Nephron (organoid): ENCODE measurements around the gene OSBPL3.

ENCODE experiments used
- H3K27ac Mint-ChIP-seq, 3 experiments: 2 replicates each; pipeline ENCODE4 v1.8.0; 2020; ENCODE audit warnings: mixed read lengths in 3 of 3, mild to moderate bottlenecking in 2 of 3, moderate library complexity in 1 of 3
- H3K27me3 Mint-ChIP-seq: 2 replicates; pipeline ENCODE4 v1.8.0; 2021; ENCODE audit warnings: low read depth, mild to moderate bottlenecking, moderate library complexity, mixed read lengths
- H3K36me3 Mint-ChIP-seq: 2 replicates; pipeline ENCODE4 v1.8.0; 2020; ENCODE audit warnings: low read depth, mixed read lengths
- H3K4me1 Mint-ChIP-seq: 2 replicates; pipeline ENCODE4 v1.8.0; 2020; ENCODE audit warnings: mixed read lengths
- H3K4me3 Mint-ChIP-seq, 3 experiments: 2 replicates each; pipeline ENCODE4 v1.8.0; 2020; ENCODE audit warnings: mild to moderate bottlenecking in 3 of 3, mixed read lengths in 3 of 3, moderate library complexity in 2 of 3
- H3K9me3 Mint-ChIP-seq: 2 replicates; pipeline ENCODE4 v1.8.0; 2020; ENCODE audit warnings: mixed read lengths
- TF ChIP-seq, protein P1 (sequence below), 3 experiments: fragments of 200-600 bp; sonication (generic); IDR thresholded peaks; one replicate each; pipeline ENCODE4 v1.5.0; 2021; ENCODE audit warnings: antibody characterized with exemption in 3 of 3; ENCODE audit not compliant: unreplicated experiment in 3 of 3

The OSBPL3 gene

GRCh38 chr7:24965831-24966708 lies 13.9 kb downstream of the OSBPL3 start:
- Mint-ChIP-seq H3K27me3 (peaks cover 5% of the 10 kb centered on the region), H3K9me3 (no peaks in the 10 kb centered on the region), H3K27ac (peak overlapping the region; percentile 18 to 82 (median 25)), H3K36me3 (no peaks in the 10 kb centered on the region), H3K4me1 (no peaks in the 10 kb centered on the region), H3K4me3 (no peak overlapping the region)
- TF ChIP-seq, protein P1, sequence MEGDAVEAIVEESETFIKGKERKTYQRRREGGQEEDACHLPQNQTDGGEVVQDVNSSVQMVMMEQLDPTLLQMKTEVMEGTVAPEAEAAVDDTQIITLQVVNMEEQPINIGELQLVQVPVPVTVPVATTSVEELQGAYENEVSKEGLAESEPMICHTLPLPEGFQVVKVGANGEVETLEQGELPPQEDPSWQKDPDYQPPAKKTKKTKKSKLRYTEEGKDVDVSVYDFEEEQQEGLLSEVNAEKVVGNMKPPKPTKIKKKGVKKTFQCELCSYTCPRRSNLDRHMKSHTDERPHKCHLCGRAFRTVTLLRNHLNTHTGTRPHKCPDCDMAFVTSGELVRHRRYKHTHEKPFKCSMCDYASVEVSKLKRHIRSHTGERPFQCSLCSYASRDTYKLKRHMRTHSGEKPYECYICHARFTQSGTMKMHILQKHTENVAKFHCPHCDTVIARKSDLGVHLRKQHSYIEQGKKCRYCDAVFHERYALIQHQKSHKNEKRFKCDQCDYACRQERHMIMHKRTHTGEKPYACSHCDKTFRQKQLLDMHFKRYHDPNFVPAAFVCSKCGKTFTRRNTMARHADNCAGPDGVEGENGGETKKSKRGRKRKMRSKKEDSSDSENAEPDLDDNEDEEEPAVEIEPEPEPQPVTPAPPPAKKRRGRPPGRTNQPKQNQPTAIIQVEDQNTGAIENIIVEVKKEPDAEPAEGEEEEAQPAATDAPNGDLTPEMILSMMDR (IDR thresholded peaks at IDR 0.05; ENCODE audit: unreplicated experiment in 3 of 3), result no peak

GRCh38 chr7:24964191-24964590 lies 15.8 kb downstream of the OSBPL3 start:
- H3K36me3 Mint-ChIP-seq, result no peaks in the 10 kb centered on the region
- H3K27ac Mint-ChIP-seq, result peak overlapping the region in 1 of 3 experiments; percentile 9
- peaks cover 5% of the 10 kb centered on the region for H3K27me3 Mint-ChIP-seq
- TF ChIP-seq, protein P1 (IDR thresholded peaks at IDR 0.05; ENCODE audit: unreplicated experiment in 3 of 3), result no peak
- no peak overlapping the region for H3K4me3 Mint-ChIP-seq
- H3K9me3 Mint-ChIP-seq, result no peaks in the 10 kb centered on the region
- no peaks in the 10 kb centered on the region for H3K4me1 Mint-ChIP-seq

DNA sequence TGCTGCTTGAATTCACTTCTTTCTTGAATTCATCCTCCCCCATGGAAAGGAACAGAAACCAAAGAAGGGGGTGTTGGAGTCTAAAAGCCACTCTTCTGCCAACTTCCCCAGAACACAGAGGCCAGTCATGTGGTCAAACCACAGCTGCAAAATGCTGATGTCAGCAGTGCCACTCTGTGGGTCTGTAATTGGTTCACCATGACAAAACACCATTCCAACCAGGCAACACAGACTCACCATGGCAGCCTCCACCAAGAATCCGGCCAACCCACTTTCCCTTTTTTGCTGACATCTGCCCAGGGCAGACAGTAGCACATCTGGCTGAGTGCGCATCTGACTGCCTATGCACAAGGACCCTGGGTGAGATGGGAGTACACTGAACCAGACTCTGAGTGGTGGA lies 16.8 kb downstream of the OSBPL3 start:
- H3K4me1 Mint-ChIP-seq, result no peaks in the 10 kb centered on the region
- TF ChIP-seq, protein P1 (IDR thresholded peaks at IDR 0.05; ENCODE audit: unreplicated experiment in 3 of 3), result no peak
- no peaks in the 10 kb centered on the region for H3K9me3 Mint-ChIP-seq

DNA sequence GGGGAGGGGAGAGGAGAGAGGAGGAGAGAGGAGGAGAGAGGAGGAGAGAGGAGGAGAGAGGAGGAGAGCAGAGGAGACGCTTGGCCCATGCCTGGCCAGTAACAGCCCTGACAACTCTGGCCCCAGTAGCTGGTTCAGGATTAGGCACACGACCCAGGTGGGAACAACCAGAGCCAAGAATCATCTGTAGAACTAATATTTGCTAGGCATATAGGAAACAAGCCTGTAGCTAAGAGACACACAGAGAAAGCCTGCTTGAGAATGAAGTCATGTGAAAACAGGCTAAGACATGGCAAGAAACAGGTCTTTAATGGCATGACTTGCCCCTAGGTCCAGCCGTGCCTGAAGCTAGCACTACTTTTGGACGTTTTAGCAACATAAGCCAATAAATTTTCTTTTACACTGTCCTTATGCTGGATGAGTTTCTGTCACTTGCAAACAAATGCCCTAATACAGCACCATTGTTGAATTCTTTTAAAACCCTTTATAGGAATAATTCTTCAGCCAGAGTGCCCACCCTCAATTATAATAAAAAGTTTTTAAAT lies 17.5 kb downstream of the OSBPL3 start:
- Mint-ChIP-seq H3K27me3 (peaks cover 5% of the 10 kb centered on the region), H3K9me3 (no peaks in the 10 kb centered on the region), H3K4me1 (no peaks in the 10 kb centered on the region), H3K36me3 (no peaks in the 10 kb centered on the region), H3K27ac (no peak overlapping the region), H3K4me3 (no peak overlapping the region)
- TF ChIP-seq, protein P1 (IDR thresholded peaks at IDR 0.05; ENCODE audit: unreplicated experiment in 3 of 3), result no peak

More for the DNA sequence above, 16.8 kb downstream of the OSBPL3 start:
- no peak overlapping the region for H3K4me3 Mint-ChIP-seq
- no peak overlapping the region for H3K27ac Mint-ChIP-seq
- peaks cover 5% of the 10 kb centered on the region for H3K27me3 Mint-ChIP-seq
- no peaks in the 10 kb centered on the region for H3K36me3 Mint-ChIP-seq

DNA sequence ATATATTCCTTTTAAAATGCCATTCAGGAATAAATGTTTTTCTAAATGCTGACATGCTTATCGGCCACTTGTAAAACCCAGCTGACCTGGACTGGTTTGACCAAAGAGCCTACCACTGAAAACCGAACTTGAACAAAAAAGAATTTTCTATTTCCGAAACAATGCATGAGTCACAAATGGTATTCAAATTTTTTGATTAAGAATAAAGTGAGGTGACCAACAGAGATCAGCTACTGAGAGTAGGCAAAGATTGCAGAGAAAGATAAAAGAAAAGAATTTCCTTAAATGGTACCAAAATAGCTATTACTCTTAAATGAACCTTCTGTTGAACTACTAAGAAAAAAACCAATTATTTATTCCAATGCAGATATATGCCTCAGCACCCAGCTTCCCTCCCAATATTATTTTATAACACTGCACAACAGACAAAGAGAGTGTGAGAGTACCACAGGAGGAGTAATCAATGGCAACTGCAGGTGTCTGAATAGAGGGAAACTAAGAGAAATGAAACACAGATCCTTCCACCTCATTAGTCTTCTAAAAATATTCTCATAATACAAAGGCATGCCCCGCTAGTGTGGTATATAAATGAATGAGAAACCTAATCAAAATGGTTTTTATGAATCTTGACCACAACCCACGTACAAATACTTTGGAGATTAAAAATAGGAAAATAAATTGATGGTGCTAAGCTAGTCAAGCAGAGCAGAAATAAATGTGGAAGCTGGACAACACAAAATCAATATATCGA lies 20.1 kb downstream of the OSBPL3 start:
- no peaks in the 10 kb centered on the region for H3K4me1 Mint-ChIP-seq
- peaks cover 9% of the 10 kb centered on the region for H3K27me3 Mint-ChIP-seq
- TF ChIP-seq, protein P1 (IDR thresholded peaks at IDR 0.05; ENCODE audit: unreplicated experiment in 3 of 3), result no peak
- H3K27ac Mint-ChIP-seq, result no peak overlapping the region
- no peaks in the 10 kb centered on the region for H3K36me3 Mint-ChIP-seq
- no peaks in the 10 kb centered on the region for H3K9me3 Mint-ChIP-seq
- no peak overlapping the region for H3K4me3 Mint-ChIP-seq
